HL-60 (cell line): Measurements from ENCODE around the gene SENP8.

Experiments used
- GABPA ChIP-seq: IDR thresholded peaks from 2 replicates; pipeline ENCODE4 v1.6.1; 2012; ENCODE audit warnings: low read depth
- POLR2AphosphoS5 ChIP-seq: IDR thresholded peaks from 2 replicates; pipeline ENCODE4 v1.6.1; 2012; ENCODE audit warnings: low read depth
- SPI1 ChIP-seq: IDR thresholded peaks from 2 replicates; pipeline ENCODE4 v1.6.1; 2012; ENCODE audit warnings: low read depth, mild to moderate bottlenecking, borderline replicate concordance
- TF ChIP-seq, protein P1 (sequence below): IDR thresholded peaks from one replicate; pipeline ENCODE4 v1.5.1; 2011; ENCODE audit warnings: low read length, control low read depth, inconsistent platforms; ENCODE audit not compliant: insufficient read depth
- TF ChIP-seq, protein P2 (sequence below): IDR thresholded peaks from 2 replicates; pipeline ENCODE4 v1.6.1; 2012; ENCODE audit warnings: low read depth; ENCODE audit not compliant: insufficient replicate concordance

DNA sequence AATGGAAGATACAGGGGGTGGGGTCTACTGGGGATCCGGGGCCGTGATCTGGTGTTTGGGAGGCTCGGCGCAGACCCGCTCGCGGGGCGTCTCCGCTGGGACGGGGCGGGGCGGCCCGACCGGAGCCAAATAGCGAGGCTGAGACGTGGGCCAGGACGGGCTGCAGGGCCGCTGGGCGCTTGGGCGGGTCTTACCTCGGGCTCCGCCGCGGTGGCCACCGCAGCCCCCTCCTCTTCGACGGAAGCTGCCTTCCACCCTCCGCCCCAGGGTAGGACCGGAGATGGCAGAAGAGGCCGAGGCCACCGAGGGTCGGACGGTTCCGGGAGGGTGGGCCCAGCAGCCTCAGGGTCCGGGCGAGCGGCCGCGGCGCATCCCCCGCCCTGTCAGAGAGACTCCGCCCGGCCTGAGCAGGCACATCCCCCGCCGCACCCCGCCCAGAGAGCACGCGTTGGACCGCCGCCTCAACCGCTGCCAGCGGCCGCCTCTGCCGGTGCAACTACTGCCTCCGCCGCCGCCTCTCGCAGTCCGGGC lies 652 bp upstream of the SENP8 start:
- TF ChIP-seq POLR2AphosphoS5 (no peak), GABPA (no peak), SPI1 (no peak)
- TF ChIP-seq, protein P1, sequence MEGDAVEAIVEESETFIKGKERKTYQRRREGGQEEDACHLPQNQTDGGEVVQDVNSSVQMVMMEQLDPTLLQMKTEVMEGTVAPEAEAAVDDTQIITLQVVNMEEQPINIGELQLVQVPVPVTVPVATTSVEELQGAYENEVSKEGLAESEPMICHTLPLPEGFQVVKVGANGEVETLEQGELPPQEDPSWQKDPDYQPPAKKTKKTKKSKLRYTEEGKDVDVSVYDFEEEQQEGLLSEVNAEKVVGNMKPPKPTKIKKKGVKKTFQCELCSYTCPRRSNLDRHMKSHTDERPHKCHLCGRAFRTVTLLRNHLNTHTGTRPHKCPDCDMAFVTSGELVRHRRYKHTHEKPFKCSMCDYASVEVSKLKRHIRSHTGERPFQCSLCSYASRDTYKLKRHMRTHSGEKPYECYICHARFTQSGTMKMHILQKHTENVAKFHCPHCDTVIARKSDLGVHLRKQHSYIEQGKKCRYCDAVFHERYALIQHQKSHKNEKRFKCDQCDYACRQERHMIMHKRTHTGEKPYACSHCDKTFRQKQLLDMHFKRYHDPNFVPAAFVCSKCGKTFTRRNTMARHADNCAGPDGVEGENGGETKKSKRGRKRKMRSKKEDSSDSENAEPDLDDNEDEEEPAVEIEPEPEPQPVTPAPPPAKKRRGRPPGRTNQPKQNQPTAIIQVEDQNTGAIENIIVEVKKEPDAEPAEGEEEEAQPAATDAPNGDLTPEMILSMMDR, result no peak
- TF ChIP-seq, protein P2, sequence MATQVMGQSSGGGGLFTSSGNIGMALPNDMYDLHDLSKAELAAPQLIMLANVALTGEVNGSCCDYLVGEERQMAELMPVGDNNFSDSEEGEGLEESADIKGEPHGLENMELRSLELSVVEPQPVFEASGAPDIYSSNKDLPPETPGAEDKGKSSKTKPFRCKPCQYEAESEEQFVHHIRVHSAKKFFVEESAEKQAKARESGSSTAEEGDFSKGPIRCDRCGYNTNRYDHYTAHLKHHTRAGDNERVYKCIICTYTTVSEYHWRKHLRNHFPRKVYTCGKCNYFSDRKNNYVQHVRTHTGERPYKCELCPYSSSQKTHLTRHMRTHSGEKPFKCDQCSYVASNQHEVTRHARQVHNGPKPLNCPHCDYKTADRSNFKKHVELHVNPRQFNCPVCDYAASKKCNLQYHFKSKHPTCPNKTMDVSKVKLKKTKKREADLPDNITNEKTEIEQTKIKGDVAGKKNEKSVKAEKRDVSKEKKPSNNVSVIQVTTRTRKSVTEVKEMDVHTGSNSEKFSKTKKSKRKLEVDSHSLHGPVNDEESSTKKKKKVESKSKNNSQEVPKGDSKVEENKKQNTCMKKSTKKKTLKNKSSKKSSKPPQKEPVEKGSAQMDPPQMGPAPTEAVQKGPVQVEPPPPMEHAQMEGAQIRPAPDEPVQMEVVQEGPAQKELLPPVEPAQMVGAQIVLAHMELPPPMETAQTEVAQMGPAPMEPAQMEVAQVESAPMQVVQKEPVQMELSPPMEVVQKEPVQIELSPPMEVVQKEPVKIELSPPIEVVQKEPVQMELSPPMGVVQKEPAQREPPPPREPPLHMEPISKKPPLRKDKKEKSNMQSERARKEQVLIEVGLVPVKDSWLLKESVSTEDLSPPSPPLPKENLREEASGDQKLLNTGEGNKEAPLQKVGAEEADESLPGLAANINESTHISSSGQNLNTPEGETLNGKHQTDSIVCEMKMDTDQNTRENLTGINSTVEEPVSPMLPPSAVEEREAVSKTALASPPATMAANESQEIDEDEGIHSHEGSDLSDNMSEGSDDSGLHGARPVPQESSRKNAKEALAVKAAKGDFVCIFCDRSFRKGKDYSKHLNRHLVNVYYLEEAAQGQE, result no peak
